Fibroblast of skin of right biceps (primary cell): ENCODE measurements around the gene MAT1A.
A peak's percentile ranks its signal among the peaks of the same experiment; 100 is the strongest.
"Not testable (repeated sequence)": the region's sequence is repeated elsewhere in the genome, so short reads cannot be mapped to it uniquely, and the experiment has no call there.

Experiments used
- DNase-seq: peaks from one replicate; pipeline ENCODE4 v3.0.0-alpha.2; 2013

MAT1A gene

DNA sequence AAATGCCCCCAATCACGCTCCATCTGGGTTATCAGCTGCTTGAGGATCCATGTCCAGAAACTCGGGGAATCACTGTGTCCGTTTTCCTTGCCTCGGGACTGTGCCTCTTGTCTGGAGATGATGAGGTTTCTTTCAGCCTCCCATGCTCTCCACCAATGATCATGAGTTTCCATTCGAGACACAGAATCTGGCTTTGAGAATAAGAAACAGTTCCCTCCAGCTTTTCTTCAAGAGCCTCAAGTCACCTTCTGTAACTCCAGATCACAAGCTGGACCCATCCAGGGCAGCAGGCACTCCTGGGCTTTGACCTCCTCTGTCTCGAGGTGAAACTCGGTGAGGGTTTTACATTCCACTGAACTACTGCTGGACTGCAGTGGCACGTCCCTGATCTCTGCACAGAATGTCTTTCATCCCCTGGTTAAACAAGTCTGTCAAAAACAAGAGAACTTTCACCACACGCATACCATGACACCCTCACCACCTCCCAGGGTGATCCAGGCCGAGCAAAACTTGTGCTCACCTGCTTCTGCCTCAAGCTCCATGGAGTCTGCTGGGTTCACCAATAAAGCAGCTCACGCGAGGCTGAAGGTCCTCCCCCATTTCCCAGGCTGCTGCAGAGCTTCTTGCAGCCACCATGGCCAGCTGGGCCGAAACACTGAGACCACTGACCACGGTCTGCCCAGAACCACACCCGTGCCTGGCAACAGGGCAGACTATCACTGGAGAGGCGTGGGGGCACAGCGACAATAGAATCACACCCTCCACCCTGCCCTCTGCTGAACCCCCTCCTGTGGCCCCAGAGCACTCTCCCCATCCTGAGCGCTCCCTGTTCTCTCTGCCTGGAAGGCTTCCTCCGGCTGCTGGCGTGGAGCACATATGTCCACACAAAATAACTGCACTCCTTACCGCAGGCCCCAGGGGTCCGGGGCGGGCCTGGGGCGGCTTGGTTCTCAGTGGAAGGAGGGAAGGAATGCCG is 25.1 kb downstream of the MAT1A start:
- DNase-seq = no peak

DNA sequence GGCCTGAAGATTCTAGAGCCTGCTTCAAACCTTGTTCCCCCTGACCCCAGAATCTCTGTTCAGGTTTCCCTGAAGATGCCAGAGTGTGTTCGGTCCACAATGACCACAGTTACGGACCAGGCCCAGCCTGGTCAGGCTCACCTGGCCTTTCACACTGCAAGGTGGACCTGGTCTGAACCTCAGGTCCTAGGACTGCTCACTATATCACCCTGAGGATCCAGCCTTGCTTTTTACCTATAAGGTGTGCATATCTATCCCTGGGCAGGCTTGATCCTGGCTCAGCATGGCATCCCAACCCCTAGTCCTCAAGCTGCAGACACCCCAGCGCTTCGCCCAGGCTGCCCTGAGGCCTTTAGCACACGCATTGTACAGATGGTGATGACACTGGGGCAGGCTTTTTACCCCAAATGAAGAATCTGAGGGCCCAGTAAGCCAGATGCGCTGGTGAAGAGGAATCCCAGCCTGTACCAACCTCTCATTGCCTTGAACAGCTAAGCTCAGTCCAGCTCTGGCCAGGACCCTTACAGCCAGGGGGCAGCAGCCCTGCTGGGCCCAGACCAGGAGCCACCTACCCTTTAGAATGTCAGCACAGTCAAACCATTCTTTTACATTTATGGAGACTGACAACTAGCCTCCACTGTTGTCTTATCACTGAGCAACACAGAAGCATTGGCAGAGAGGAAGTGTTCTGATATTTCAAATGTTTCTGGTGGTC is 28.0 kb downstream of the MAT1A start:
- no peak for DNase-seq

DNA sequence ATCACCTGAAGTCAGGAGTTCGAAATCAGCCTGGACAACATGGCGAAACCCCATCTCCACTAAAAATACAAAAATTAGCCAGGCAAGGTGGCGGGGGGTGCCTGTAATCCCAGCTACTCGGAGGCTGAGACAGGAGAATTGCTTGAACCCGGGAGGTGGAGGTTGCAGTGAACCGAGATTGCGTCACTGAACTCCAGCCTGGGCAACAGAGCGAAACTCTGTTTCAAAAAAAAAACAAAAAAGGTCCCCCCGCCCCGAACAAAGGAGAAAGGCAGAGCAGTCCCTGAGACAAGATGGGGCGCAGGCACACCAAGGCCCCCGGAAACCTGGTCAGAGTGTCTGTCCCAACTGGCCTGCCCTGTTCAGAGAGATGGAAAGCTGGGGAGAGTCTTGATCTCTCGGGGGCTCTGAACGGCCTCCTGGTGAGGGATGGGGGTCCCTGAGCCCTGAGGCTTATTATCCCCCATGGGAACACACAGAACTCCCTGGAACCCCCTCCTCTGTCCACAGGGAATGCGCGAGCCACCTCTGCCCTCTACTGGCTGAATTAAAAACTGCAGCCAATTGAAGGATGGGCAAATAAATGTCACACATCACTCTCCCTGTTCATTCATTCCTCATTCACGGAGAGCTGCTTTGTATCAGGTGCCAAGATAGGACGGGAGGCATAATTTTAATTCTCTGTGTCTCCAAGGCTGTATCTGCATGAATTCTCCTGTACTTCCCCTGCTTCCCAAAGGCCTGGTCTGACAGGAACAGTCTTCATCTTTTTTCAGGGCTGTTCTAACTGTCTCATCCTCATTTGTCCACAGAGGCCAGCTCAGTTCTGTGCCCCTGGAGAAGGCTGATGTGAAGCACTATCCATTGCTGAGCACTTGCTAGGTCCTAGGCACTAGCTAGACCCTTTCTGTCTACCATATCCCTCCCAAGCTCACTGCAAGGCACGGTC is 28.9 kb downstream of the MAT1A start:
- peak; percentile 20 for DNase-seq

DNA sequence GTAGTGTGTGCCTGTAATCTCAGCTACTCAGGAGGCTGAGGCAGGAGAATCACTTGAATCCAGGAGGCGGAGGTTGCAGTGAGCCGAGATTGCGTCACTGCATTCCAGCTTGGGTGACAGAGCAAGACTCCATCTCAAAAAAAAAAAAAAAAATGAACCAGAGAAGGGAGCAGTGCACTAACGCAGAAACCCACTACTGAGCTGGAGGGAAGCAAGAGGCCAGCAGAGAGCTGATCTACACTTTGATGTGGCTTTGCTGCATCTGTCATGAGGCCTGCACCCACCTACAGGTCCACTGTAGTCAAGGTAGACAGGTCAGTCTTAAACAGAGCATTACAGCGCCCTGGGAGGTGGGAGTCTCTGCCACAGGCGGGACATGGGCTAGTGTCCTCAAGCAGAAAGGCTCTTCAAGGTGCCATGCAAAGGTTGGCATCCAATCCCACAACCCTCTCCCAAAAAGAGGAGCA is 30.0 kb downstream of the MAT1A start:
- peak; percentile 11 for DNase-seq

DNA sequence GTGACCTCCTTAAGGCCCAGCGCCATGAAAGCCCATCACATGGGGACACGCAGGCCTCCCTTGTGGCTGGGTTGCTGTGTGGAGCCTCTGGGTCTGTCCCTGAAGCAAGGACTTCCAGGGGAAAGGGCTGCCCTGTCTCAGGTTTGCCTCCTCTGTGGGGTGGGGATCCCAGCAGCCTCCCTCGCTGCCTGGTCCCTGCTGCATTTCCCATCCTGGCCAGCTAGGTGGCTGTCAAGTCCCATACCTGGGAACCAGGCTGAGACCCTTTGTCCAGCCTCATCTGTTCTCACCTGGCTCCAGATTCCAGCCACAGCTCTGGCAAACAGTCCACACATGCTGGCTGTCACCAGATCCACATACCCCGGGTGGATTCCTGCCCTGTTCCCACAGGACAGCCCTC is 32.7 kb downstream of the MAT1A start:
- DNase-seq = not testable (repeated sequence)

DNA sequence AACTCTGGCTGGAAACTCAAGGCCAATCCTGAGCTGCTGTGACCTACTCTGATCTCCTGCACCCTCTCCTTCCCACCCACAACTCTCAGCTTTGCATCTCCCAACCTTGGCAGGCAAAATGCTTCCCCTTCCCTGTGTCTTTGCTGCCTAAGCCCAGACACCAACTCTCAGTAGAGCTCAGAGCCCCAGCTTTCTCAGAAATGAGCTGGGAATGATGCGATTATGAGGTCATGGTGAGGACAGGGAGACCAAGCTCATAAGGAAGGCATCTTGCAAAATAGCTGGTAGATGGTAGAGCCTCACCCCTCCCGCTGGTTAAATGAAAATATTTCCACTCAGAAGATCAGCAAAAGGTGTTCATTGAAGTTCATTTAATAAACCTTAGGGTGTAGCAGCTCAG is 34.7 kb downstream of the MAT1A start:
- not testable (repeated sequence) for DNase-seq

DNA sequence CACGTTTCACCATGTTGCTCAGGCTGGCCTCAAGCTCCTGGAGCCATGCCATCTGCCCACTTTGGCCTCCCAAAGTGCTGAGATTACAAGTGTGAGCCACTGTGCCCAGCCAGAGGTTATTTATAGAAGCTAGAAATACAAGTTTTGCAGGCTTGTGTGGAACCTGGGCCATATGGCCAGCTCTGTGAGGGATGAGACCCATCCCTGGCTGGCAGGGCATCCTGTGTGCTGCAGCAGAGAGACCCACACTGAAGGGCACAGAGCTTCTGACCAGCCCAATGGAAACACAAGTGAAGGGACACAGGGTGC is 35.5 kb downstream of the MAT1A start:
- DNase-seq = not testable (repeated sequence)

DNA sequence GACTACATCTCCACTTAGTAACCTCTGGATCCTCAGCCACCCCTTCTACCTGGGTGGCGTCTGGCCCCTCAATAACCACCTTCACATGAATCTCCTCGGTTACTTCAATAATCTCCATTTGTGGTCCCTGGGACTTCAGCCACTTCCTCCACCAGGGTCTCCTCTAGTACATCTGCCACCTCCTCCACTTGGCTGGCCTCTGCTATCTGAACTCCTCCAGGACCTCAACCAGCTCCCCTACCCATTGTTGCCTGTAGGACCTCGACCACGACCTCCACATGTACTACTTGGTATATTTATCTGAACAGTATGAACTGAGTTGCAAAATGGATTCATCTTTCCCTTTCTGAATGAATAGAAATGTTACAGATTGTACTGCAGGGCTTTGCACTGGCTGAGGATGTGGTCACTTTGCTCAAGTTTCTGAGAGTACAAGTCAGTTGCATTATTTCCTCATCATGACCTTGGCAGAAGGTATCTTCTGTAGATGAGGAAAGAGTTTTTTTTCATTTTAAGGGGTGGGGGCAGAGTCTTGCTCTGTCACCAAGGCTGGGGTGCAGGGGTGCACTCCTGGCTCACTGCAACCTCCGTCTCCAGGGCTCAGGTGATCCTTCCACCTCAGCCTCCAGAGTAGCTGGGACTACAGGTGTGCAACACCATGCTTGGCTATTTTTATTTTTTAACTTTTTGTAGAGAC is 36.0 kb downstream of the MAT1A start:
- no peak for DNase-seq

DNA sequence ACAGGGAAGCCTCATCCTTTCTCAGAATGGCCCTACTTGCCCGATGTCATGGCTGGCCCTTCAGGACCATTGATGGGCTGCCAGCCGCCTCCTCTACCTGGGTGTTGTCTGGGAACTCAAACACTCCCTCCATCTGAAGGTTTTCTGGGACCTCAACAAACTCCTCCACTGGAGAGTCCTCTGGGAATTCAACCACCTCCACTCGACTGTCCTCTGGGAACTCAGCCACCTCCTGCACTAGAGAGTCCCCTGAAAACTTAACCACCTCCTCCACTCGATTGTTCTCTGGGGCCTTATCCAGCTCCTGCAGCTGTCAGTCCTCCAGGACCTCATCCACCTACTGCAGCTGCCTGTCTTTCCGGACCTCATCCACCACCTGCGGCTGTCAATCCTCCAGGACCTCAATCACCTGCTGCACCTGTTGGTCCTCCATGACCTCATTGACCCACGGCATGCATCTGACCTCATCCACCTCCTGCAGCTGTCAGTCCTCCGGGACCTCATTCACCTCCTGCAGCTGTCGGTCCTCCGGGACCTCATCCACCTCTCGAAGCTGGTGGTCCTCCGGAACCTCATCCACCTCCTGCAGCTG is 37.1 kb downstream of the MAT1A start:
- DNase-seq = no peak

DNA sequence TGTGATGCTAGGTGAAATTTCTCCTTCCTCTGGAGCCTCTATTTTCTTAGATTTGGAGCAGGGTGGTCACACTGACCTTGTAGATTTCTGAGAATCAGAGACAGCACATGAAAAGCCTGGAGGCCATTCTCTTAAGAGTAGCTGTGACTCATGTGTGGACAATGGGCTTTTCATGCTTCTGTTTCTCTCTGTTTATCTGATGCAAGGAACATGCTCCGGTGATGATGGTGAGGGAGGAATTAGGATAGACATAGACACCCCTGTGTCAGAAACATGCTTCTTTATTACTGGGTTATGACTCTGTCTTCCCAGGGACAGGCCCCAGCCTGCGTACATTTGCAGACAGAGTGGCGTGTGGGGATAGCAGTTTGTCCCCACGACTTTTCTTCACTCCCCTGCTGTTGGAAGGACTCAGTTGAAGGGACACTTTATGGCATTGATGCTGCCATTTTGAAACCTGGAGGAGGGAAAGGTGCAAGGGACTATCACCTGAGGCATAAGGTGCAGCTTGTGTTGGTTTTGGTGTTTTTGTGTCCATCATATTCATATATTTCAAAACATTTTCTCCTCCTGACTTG is 37.7 kb downstream of the MAT1A start:
- not testable (repeated sequence) for DNase-seq

DNA sequence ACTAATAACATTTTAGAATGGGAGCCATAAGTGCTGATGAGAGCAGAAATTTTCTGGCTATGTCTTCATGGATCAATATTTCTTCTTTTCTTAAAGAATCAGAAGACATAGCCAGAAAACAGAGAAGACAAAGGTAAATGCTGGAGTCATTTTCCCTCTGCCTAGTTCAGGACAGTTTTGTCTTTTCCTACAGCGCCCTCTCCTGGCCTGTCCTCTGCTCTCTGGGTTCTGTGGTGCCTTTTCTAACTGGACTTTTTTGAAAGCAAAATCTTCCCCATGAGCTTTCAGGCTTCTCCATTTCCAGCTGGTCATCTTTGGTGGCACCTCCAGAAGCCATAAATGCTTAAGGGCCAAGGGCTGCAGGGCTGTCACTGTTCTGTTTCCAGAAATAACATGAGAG is 39.1 kb downstream of the MAT1A start:
- DNase-seq = not testable (repeated sequence)

DNA sequence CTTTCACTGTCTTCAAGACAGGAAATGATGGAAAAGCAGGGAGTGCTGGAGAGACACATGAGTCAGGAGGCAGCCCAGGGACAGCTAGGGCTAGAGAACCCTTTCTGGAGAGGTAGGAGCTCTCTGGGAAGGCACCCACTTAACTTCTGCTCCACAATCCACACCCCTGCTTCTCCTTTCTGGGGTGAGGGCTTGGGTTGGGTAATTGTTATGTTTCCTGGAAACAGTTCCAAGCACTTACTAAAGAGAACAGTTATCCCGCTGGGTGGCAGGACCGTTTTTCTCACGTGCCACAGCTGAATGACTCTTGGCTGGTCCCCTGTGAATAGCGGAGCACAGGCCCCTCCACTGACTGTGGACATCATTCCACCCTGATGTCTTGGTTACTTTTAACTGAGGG is 39.6 kb downstream of the MAT1A start:
- DNase-seq = not testable (repeated sequence)

DNA sequence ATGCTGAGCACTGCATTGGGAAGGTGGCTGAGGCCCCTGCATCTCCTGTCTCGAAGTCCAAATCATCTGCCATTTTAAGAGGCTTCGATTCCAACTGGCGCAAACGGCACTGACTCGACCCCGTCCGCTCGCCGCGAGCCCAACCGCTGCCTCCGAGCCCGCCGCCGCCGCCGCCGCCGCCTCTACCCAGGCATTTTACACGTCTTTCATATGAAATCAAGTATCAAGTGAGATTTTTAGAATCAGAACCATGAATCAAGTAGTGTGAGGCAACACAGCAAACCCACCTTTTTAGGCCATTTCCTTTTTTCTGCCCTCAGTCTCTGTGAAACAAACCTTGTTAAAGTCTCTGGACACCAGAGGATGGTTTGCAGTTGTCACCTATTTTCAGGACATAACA is 41.8 kb downstream of the MAT1A start:
- DNase-seq = not testable (repeated sequence)

DNA sequence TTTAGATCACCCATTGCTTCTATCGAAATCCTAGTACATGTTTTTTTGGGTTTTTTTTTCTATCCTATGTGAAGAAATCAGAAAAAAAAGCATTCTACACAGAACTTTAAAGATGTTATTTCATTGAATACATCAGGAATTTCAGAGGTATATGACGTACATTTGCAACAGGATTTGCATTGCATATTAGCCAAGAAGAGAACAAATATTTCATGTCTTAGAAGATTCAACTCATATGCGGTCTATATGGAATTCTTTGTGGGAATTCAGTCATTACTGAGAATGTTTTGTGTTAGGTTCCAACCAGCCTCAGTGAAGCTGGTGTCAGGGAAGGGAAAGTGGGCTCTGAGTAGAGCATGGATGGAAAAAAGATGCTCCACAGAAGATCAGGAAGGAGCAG is 45.1 kb downstream of the MAT1A start:
- peak; percentile 63 for DNase-seq

DNA sequence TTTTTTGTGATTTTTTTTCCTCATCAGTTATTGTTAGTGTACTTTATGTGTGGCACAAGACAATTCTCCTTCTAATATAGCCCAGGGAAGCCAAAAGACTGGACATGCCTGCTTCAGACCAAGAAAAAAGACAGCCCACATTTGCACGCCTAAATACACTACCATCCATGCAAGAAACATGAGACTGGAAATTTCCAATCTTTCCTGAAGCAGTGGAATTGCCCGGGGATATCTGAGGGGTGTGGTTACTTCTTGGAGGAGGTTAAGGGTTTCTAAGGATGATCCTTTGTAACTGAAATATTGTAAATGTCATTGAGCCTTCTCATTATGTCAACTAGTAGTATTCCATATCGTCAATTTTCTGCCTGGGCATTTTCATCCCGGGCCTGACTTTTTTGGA is 47.1 kb downstream of the MAT1A start:
- DNase-seq = not testable (repeated sequence)

DNA sequence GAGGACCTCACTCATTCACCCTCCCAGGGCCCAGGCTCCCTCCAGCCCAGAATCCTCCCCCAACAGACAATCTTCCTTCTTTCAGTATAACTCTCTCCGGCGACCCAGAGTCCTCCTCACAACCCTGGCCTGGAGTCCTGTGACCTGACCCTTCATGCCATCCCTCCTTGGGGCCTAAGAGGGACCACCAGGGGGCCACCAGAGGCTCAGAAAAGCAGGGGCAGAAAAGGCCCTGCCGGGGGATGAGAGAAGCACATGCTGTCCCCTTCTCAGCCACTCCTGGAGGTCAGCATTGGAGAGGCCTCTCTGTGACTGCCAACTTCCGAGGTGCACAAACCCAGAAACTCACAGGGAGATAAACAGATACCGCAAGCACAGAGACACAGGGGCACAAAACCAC is 53.0 kb downstream of the MAT1A start:
- DNase-seq = not testable (repeated sequence)

DNA sequence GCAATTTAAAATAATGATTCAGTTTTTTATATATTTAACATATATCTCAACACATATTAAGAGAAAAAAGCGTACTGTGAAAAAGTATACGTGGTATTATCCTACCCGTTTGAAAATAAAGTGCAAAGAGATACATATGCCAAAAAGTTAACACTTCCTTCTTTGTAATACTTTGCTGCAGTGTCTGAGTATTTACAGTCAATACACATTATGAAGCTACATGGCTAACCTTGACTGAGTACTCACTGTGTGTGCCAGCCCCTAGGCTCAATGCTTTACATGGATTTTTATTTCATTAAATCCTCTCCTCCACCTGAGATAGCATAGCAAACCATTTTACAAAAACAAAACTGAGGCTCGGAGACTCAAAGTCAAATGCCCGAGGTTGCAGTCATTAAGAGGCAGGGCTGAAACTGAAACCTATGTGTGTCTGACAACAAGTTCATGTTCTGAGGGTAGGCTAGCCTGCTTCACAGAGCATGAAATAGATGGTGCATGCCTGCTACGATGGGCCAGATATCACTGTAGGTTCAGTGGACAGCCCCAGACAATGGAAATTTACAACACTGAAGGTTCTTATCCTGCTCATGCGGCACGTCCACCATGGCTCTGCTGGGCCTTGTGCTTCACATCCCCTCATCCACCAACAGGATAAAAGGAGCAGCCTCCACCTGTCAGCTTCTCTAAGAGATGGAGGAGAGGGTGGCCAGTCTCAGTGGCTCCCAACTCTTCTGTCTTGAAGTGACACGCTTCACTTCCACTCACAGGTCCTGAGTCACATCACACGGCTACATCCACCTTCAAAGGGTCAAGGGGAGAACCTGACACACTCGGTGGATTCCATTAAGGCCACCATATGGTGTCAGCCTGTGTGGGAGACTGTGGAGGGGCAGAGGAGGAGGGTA is 54.9 kb downstream of the MAT1A start:
- not testable (repeated sequence) for DNase-seq

DNA sequence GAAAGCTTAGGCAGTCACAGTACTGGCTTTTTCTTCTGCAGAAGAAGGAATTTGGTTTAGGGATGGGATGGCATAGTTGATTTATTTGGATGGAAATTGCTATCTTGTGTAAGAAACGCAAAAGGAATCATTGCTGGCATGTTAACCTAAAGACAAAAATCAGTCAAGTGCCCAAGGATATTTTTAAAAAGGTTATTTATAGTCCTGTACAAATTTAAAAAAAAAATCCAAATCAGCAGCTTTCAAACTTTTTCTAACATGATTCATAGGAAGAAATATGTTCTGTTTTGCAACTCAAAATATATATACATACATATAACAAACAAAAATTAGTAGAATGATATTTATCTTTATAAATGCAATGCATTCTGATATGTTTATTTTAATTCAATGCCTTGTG is 55.6 kb downstream of the MAT1A start:
- not testable (repeated sequence) for DNase-seq

DNA sequence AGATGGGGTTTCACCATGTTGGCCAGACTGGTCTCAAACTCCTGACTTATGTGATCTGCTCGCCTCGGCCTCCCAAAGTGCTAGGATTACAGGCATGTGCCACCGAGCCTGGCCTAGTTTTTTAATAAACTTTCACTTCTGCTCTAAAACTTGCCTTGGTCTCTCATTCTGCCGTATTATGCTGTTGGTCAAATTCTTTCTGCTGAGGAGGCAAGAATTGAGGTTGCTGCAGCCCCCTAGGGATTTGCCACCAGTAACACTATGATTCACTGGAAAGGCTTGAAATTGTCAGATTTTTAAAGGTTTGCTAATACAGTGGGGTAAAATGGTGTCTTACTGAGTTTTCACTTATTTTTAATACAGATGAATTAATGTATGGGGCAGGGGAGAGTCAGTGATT is 62.7 kb downstream of the MAT1A start:
- peak; percentile 74 for DNase-seq

DNA sequence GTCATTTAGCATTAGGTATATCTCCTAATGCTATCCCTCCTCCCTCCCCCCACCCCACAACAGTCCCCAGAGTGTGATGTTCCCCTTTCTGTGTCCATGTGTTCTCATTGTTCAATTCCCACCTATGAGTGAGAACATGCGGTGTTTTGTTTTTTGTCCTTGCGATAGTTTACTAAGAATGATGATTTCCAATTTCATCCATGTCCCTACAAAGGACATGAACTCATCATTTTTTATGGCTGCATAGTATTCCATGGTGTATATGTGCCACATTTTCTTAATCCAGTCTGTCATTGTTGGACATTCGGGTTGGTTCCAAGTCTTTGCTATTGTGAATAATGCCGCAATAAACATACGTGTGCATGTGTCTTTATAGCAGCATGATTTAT is 66.4 kb downstream of the MAT1A start:
- DNase-seq = not testable (repeated sequence)
